ENCODE measurements around the gene TNMD.

DNA sequence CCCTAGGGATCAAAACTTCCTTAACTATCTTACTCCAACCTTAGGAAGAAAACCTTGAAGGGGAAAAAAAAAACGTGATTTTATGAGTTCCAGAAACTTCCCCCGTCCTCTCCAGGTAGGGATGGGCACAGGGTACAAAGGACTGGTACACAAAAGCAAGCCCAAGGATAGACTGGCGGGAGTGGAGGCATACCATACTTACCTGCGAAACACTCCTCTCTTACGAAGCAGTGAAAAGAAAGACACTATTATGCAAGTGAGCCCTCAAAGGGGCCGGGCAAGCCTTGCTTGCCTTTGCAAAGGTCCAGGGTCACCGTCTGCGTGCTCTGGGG is 51.2 kb downstream of the TNMD start:
- TF ChIP-seq TAF1 (IDR thresholded peaks at IDR 0.05; ENCODE audit: borderline replicate concordance, low read depth, low read length) = no peak
- TF ChIP-seq EP300 (IDR thresholded peaks at IDR 0.05; ENCODE audit: borderline replicate concordance in 1 of 2, low read depth in 1 of 2, low read length in 1 of 2) = no peak
- TF ChIP-seq, protein P1, sequence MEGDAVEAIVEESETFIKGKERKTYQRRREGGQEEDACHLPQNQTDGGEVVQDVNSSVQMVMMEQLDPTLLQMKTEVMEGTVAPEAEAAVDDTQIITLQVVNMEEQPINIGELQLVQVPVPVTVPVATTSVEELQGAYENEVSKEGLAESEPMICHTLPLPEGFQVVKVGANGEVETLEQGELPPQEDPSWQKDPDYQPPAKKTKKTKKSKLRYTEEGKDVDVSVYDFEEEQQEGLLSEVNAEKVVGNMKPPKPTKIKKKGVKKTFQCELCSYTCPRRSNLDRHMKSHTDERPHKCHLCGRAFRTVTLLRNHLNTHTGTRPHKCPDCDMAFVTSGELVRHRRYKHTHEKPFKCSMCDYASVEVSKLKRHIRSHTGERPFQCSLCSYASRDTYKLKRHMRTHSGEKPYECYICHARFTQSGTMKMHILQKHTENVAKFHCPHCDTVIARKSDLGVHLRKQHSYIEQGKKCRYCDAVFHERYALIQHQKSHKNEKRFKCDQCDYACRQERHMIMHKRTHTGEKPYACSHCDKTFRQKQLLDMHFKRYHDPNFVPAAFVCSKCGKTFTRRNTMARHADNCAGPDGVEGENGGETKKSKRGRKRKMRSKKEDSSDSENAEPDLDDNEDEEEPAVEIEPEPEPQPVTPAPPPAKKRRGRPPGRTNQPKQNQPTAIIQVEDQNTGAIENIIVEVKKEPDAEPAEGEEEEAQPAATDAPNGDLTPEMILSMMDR (IDR thresholded peaks at IDR 0.05) = no peak
- TF ChIP-seq MXI1 (IDR thresholded peaks at IDR 0.05; ENCODE audit: low read depth, low read length) = no peak
- no peak for TF ChIP-seq GATA2 (CRISPR knock-in tag; IDR thresholded peaks at IDR 0.05)
- no peak for TF ChIP-seq FOXJ3 (CRISPR knock-in tag; IDR thresholded peaks at IDR 0.05)
- no peak for TF ChIP-seq TCF12 (IDR thresholded peaks at IDR 0.05)
- TF ChIP-seq, protein P2, sequence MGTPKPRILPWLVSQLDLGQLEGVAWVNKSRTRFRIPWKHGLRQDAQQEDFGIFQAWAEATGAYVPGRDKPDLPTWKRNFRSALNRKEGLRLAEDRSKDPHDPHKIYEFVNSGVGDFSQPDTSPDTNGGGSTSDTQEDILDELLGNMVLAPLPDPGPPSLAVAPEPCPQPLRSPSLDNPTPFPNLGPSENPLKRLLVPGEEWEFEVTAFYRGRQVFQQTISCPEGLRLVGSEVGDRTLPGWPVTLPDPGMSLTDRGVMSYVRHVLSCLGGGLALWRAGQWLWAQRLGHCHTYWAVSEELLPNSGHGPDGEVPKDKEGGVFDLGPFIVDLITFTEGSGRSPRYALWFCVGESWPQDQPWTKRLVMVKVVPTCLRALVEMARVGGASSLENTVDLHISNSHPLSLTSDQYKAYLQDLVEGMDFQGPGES (IDR thresholded peaks at IDR 0.05; ENCODE audit: low read depth, low read length) = no peak
- TF ChIP-seq ELF1 (IDR thresholded peaks at IDR 0.05) = no peak
- TF ChIP-seq, protein P3, sequence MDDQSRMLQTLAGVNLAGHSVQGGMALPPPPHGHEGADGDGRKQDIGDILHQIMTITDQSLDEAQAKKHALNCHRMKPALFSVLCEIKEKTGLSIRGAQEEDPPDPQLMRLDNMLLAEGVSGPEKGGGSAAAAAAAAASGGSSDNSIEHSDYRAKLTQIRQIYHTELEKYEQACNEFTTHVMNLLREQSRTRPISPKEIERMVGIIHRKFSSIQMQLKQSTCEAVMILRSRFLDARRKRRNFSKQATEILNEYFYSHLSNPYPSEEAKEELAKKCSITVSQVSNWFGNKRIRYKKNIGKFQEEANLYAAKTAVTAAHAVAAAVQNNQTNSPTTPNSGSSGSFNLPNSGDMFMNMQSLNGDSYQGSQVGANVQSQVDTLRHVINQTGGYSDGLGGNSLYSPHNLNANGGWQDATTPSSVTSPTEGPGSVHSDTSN (IDR thresholded peaks at IDR 0.05) = no peak
- TF ChIP-seq YY1 (IDR thresholded peaks at IDR 0.05; ENCODE audit: low read depth) = no peak
- TF ChIP-seq RCOR1 (IDR thresholded peaks at IDR 0.05; ENCODE audit: low read length) = no peak
- TF ChIP-seq, protein P4, sequence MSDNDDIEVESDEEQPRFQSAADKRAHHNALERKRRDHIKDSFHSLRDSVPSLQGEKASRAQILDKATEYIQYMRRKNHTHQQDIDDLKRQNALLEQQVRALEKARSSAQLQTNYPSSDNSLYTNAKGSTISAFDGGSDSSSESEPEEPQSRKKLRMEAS (IDR thresholded peaks at IDR 0.05; ENCODE audit: low read depth) = no peak
- no peak for TF ChIP-seq POLR2AphosphoS5 (IDR thresholded peaks at IDR 0.05; ENCODE audit: low read depth, low read length)
